ENCODE results near the gene WDR70.

- TF ChIP-seq EZH2phosphoT487 (IDR thresholded peaks at IDR 0.05; ENCODE audit: borderline replicate concordance) = no peak
- TF ChIP-seq, protein P1, sequence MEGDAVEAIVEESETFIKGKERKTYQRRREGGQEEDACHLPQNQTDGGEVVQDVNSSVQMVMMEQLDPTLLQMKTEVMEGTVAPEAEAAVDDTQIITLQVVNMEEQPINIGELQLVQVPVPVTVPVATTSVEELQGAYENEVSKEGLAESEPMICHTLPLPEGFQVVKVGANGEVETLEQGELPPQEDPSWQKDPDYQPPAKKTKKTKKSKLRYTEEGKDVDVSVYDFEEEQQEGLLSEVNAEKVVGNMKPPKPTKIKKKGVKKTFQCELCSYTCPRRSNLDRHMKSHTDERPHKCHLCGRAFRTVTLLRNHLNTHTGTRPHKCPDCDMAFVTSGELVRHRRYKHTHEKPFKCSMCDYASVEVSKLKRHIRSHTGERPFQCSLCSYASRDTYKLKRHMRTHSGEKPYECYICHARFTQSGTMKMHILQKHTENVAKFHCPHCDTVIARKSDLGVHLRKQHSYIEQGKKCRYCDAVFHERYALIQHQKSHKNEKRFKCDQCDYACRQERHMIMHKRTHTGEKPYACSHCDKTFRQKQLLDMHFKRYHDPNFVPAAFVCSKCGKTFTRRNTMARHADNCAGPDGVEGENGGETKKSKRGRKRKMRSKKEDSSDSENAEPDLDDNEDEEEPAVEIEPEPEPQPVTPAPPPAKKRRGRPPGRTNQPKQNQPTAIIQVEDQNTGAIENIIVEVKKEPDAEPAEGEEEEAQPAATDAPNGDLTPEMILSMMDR (conservative IDR thresholded peaks at IDR 0.05; ENCODE audit: low read length) = no peak
These were observed 393.1 kb downstream of the WDR70 start for GRCh38 chr5:37772255-37772654.

All from Loucy (cell line).